ENCODE data around the gene RIPOR2. TPM values are rescaled to one million over a fixed set of nuclear protein-coding genes. Genes with fewer than 3 reads are reported as not detected.
"Not testable (repeated sequence)": the region's sequence is repeated elsewhere in the genome, so short reads cannot be mapped to it uniquely, and the experiment has no call there.

RIPOR2 gene
- total and polyA plus RNA-seq, 11 donors, result 0.76 to 14.2 (median 4.2) TPM

DNA sequence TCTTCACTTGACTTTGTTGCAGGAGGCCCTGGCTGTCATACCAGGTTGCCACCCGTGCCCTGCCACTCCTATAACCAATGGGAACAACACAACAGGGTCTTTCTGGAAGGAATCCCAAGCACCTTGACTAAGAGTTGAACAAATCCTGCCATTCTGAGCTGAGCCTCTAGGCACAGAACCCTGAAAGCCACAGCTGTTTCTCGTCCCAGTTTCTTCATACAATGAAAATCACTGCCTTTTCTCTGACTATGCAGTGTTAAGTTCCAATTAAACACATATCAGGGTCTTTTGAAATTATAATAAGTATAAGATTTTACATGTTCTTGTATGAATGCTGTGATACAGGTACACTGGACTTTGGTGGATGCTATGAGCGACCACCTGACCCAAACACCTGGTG lies 54.4 kb downstream of the RIPOR2 start:
- no peaks in the 10 kb centered on the region for H3K36me3 ChIP-seq
- intact Hi-C loops (cut with DNase I), result no loop called here
- no peak overlapping the region for H3K4me3 ChIP-seq
- H3K27me3 ChIP-seq, result no peaks in the 10 kb centered on the region
- WGBS, 4 donors, result 86 to 94% (median 94%) methylated on average over 3 of the region's 3 CpGs
- DNase-seq (no peak), ATAC-seq (no peak)
- TF ChIP-seq, protein P1, sequence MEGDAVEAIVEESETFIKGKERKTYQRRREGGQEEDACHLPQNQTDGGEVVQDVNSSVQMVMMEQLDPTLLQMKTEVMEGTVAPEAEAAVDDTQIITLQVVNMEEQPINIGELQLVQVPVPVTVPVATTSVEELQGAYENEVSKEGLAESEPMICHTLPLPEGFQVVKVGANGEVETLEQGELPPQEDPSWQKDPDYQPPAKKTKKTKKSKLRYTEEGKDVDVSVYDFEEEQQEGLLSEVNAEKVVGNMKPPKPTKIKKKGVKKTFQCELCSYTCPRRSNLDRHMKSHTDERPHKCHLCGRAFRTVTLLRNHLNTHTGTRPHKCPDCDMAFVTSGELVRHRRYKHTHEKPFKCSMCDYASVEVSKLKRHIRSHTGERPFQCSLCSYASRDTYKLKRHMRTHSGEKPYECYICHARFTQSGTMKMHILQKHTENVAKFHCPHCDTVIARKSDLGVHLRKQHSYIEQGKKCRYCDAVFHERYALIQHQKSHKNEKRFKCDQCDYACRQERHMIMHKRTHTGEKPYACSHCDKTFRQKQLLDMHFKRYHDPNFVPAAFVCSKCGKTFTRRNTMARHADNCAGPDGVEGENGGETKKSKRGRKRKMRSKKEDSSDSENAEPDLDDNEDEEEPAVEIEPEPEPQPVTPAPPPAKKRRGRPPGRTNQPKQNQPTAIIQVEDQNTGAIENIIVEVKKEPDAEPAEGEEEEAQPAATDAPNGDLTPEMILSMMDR (IDR thresholded peaks at IDR 0.05), result no peak
- no peak for TF ChIP-seq POLR2A (IDR thresholded peaks at IDR 0.05)
- H3K4me1 ChIP-seq, result peaks cover 0 to 13% (median 0%) of the 10 kb centered on the region in 12 donors
- H3K9me3 ChIP-seq, result peaks cover 0 to 13% (median 2%) of the 10 kb centered on the region in 12 donors
- H3K27ac ChIP-seq, result no peak overlapping the region

DNA sequence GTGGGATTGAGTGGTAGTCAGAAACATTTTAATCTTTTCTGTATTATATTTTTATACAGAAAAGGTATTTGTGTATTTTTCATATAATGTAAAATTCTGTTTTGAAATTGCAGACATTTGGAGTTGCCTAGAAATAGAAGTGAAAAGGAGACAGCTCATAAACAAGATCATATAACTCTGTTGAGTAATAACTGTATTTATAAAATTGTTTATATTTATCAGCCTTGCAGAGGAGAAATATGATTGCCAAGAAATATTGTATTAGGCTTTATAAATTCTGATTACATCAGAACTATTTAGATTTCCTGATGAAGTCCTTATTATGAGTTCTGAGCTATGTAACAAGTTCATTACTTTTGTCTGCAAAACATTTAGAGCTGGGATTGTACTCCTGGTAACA lies 55.3 kb downstream of the RIPOR2 start:
- Histone ChIP-seq H3K36me3 (no peaks in the 10 kb centered on the region), H3K9me3 (peaks cover 0 to 13% (median 2%) of the 10 kb centered on the region in 12 donors), H3K27ac (no peak overlapping the region), H3K4me3 (no peak overlapping the region), H3K4me1 (peaks cover 0 to 13% (median 0%) of the 10 kb centered on the region in 12 donors), H3K27me3 (no peaks in the 10 kb centered on the region)
- ATAC-seq, result no peak
- TF ChIP-seq, protein P1 (IDR thresholded peaks at IDR 0.05), result no peak
- TF ChIP-seq POLR2A (IDR thresholded peaks at IDR 0.05), result no peak
- intact Hi-C loops (cut with DNase I), result no loop called here
- DNase-seq, result no peak

DNA sequence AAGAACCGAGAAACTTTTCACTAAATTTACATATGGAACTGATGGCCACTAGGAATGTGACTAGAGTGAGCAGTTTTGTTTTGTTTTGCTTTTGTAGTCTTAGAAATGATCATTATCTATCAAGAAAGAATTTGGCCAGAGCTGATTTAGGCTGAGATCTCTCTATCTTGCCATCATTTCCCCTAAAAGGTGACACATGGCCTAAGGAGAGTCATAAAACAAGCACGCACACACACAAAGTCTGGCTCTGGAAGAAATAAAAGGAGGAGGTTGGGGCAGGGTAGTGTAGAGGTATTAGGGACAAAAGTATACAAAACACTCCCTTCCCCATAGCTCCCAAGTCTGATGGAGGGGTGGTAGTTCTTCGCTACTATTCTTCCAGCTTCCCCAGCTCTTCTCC lies 56.4 kb downstream of the RIPOR2 start:
- Histone ChIP-seq H3K27me3 (no peaks in the 10 kb centered on the region), H3K36me3 (peaks cover 0 to 7% (median 0%) of the 10 kb centered on the region in 9 donors), H3K4me3 (no peak overlapping the region), H3K27ac (no peak overlapping the region), H3K4me1 (peaks cover 0 to 13% (median 0%) of the 10 kb centered on the region in 12 donors), H3K9me3 (peaks cover 0 to 13% (median 2%) of the 10 kb centered on the region in 12 donors)
- no peak for TF ChIP-seq POLR2A (IDR thresholded peaks at IDR 0.05)
- TF ChIP-seq, protein P1 (IDR thresholded peaks at IDR 0.05), result no peak
- DNase-seq, result no peak
- ATAC-seq, result no peak
- intact Hi-C loops (cut with DNase I), result no loop called here
- 94 to 96% (median 95%) methylated on average over 3 of the region's 3 CpGs for WGBS, 4 donors

DNA sequence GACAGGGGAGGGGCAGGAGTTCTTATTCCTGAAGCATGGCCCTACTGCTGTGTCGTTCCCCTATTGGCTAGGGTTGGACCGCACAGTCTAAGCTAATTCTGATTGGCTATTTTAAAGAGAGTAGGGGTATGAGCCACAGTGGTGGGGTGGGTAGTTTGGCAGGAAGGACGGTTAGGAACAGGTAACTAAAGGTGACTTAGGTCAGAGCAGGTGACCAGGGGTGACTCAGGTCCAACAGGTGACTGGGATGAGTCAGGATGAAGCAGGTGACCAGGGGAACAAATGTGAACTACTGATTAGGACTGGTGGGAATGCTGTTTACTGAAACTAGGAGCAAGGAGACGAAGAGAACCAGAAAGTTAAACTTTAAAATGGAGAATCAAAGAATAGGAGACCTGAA lies 58.0 kb downstream of the RIPOR2 start:
- H3K27ac ChIP-seq; ATAC-seq; DNase-seq; H3K27me3 ChIP-seq; intact Hi-C loops (cut with DNase I); H3K4me1 ChIP-seq; H3K4me3 ChIP-seq: not testable (repeated sequence)
- H3K9me3 ChIP-seq, result peaks cover 0 to 13% (median 2%) of the 10 kb centered on the region in 12 donors
- 92 to 97% (median 95%) methylated on average over 4 of the region's 4 CpGs for WGBS, 4 donors
- H3K36me3 ChIP-seq, result peaks cover 0 to 22% (median 3%) of the 10 kb centered on the region in 9 donors
